Measurements from ENCODE around the gene MYO9A. TPM values are rescaled to one million over a fixed set of nuclear protein-coding genes. Genes with fewer than 3 reads are reported as not detected.
"Not testable (repeated sequence)": the region's sequence is repeated elsewhere in the genome, so short reads cannot be mapped to it uniquely, and the experiment has no call there.

The MYO9A gene
- polyA plus RNA-seq, 3 donors, result 30.1 to 43.0 (median 35.0) TPM

DNA sequence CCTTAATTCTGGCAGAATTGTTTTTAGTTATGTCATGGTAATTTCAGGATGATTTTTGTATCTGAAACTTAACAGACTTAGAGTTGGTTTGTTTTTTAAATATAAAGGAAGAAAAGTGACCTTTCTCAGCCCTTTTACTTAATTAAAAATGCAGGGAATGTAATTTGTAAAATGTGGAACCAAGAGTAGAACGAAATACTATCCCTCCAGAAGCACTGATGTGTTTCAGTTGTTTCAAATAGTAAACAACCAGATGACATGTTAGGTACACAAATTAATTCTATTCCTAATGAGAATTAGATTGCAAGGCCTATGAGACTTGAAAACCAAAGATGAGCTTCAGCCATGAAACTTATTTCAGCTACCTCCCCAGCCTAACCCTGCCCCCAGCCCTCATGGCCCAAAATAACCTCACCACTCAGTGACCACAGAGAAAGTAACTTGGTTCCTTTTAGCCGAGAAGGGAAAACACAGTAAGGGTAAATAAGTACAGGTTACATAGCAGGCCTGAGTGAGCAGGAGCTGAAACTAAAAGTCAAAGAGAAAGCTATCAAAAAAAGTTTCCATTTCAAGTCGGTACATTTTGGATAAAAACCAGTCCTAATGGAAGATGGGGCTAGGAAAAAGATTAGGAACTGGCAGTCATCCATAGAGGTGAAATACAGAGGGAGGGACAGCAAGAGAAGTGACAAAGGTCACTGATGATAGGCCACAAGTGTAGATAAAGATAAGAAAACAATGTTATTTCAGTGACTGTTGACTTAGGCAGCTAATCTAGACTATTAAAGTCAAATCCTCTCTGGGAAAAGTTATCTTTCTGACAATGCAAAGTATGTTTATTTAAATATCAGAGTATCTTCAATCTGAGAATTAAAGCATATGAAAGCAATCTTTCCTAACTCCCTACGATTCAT lies 23.5 kb upstream of the MYO9A start:
- DNase-seq, result no peak

GRCh38 chr15:72140088-72140487 lies 22.1 kb upstream of the MYO9A start:
- no peak for DNase-seq

DNA sequence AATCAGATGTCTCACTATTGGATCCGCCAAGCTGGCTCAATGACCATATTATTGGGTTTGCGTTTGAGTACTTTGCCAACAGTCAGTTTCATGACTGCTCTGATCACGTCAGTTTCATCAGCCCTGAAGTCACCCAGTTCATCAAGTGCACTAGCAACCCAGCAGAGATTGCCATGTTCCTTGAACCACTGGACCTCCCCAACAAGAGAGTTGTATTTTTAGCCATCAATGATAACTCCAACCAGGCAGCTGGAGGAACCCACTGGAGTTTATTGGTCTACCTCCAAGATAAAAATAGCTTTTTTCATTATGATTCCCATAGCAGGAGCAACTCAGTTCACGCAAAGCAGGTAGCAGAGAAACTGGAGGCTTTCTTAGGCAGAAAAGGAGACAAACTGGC lies 21.7 kb upstream of the MYO9A start:
- DNase-seq, result no peak

DNA sequence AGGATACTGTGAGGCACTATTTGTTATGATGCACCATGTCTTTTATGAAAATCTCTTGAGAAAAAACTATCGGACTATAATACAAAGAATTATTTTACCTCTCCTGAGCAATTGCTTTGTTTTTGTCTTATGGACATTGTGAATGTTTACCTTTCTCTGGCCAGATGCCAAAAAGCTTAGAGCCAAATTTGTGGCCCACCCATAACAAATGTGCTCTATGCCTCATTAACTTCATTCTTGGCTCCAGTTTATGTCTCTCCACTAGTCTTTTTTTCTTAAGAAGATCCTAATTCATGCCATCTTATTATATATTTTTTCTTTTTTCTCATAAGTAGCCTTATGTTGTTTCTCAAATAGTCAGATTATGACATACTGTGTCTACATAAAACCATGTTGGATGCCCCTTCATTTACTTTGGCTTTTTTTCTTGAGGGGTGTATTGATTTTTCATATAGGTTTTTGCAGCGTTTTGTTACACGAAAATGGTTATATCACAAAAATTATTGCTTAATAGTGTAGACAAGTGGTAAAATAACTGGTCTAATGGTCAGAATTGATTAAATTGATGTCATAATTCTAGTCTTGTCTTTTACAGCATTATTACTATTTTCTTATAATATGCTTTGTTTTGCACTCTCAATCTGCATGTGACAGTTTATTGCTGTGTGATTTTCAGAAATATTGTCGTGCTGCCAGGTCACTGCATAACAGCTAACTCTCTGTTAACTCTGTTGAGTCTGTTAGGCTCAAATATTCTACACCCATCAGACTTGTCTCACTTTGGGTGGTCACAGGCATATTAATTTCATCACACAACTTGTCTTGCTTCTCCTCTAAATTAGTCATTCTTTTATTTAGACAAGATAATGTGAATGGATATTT lies 18.5 kb upstream of the MYO9A start:
- peak; percentile 48 for DNase-seq

- no peak for DNase-seq
These were observed 17.8 kb upstream of the MYO9A start for GRCh38 chr15:72135719-72136118.

GRCh38 chr15:72133211-72133610 lies 15.3 kb upstream of the MYO9A start:
- DNase-seq, result no peak

DNA sequence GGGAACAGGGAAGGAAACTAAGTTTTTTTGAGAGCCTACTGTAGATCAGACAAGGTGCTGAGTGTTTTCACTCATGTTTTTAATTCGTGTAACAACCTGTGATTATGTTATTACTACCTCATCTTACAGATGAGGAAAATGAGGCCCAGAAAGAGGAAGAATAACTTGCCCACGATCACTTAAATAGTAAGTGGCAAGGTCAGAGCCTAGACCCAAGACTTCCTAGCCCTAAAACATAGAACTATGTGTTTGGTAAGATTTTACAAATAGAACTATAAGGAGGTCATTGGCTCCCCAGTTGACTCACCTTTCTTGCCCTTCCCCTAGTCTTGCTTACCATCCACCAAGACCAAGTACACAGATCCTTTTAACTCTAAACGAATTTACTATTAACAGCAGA lies 14.0 kb upstream of the MYO9A start:
- DNase-seq, result no peak

DNA sequence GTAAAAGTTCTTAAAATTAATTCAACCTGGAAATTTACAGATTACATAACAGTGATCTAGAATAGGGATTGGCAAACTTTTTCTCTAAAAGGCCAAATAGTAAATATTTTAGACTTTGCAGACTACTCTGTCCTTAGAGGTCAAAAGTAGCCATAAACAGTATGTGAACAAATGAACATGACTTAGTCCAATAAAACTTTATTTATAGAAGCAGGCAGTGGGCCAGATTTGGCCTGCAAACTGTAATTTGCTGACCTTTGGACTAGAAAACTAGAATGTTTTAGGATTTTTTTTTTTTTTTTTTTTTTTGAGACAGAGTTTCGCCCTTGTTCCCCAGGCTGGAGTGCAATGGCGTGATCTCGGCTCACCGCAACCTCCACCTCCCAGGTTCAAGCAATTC lies 12.3 kb upstream of the MYO9A start:
- DNase-seq, result no peak

- DNase-seq, result no peak
These were observed 10.4 kb upstream of the MYO9A start for GRCh38 chr15:72128359-72128758.

GRCh38 chr15:72127724-72128322 lies 9.9 kb upstream of the MYO9A start:
- no peak for DNase-seq

DNA sequence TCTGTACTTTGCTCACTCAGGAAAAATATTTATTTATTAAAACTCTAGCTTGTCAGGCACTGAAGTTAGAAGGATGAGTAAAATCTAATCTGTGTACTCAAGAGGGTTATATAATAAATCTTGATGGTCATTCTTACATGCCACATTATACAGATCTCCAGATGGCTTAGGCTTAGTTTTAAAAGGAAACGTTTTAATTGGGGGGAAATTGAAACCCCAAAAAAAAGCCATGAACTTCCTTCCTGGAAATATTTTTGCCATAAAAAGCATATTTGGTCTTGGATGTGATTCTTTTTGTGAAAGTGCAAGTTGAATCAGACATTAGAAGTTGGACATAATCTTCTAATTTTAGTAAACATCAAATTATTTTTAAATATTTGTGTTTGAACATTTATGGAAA lies 6.3 kb upstream of the MYO9A start:
- DNase-seq, result no peak

- DNase-seq, result no peak
These were observed 399 bp downstream of the MYO9A start for GRCh38 chr15:72117486-72118016.

GRCh38 chr15:72116731-72117485 lies 1.0 kb downstream of the MYO9A start:
- DNase-seq, result peak; percentile 39

GRCh38 chr15:72113347-72114031 lies 4.5 kb downstream of the MYO9A start:
- DNase-seq, result no peak

- DNase-seq, result no peak
These were observed 5.1 kb downstream of the MYO9A start for GRCh38 chr15:72112805-72113204.

GRCh38 chr15:72112116-72112515 lies 5.8 kb downstream of the MYO9A start:
- peak; percentile 20 for DNase-seq

DNA sequence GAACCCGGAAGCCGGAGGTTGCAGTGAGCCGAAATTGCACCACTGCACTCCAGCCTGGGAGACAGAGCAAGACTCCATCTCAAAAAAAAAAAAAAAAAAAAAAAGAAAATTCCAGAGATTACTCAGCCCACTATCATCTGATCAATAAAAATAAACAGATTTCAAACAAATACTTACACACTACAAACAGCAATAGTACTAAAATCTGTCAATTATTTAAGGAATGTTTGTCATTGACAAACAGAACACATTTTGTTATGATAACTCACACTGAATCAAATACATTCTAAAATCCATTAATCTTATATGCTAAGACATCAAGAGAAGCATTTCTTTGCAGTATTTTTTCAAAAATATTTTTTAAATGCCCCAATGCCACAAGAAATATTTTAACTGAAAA lies 7.6 kb downstream of the MYO9A start:
- DNase-seq, result no peak

- DNase-seq, result no peak
These were observed 11.9 kb downstream of the MYO9A start for GRCh38 chr15:72106068-72106467.

- DNase-seq, result no peak
These were observed 12.8 kb downstream of the MYO9A start for GRCh38 chr15:72105111-72105510.

GRCh38 chr15:72100551-72100950 lies 17.4 kb downstream of the MYO9A start:
- not testable (repeated sequence) for DNase-seq

GRCh38 chr15:72099155-72099554 lies 18.8 kb downstream of the MYO9A start:
- no peak for DNase-seq

Measured in renal pelvis (tissue), 4 donors.